ENCODE results near the gene GRIK2. TPM values are rescaled to one million over a fixed set of nuclear protein-coding genes. Genes with fewer than 3 reads are reported as not detected.

Gene GRIK2
- polyA plus RNA-seq, 1 experiment = 12.8 TPM

- CTCF ChIA-PET = no interaction called here
- no peak for TF ChIP-seq CTCF (IDR thresholded peaks at IDR 0.05; ENCODE audit: low read depth, low read length)
- no peak for DNase-seq (ENCODE audit: low read depth, low spot score)
- Histone ChIP-seq H3K27ac (ENCODE audit: low read depth, low read length) (no peak overlapping the region), H3K4me3 (ENCODE audit: low read depth, low read length) (no peak overlapping the region), H3K27me3 (ENCODE audit: control insufficient read depth, insufficient read depth, low read length) (no peaks in the 10 kb centered on the region), H3K9me3 (ENCODE audit: control insufficient read depth, insufficient read depth, low read length) (no peaks in the 10 kb centered on the region)
- POLR2A ChIA-PET = no interaction called here
Observed at GRCh38 chr6:101422251-101422650, 28.7 kb downstream of the GRIK2 start.

- no peak overlapping the region for H3K27ac ChIP-seq (ENCODE audit: low read depth, low read length)
- ChIA-PET CTCF (no interaction called here), POLR2A (no interaction called here)
- no peak for DNase-seq (ENCODE audit: low read depth, low spot score)
- no peaks in the 10 kb centered on the region for H3K9me3 ChIP-seq (ENCODE audit: control insufficient read depth, insufficient read depth, low read length)
- no peak overlapping the region for H3K4me3 ChIP-seq (ENCODE audit: low read depth, low read length)
- no peaks in the 10 kb centered on the region for H3K27me3 ChIP-seq (ENCODE audit: control insufficient read depth, insufficient read depth, low read length)
- TF ChIP-seq CTCF (IDR thresholded peaks at IDR 0.05; ENCODE audit: low read depth, low read length) = no peak
Observed at GRCh38 chr6:101422811-101423210, 29.3 kb downstream of the GRIK2 start.

GRCh38 chr6:101429270-101429669 is 35.8 kb downstream of the GRIK2 start:
- DNase-seq (ENCODE audit: low read depth, low spot score) = no peak
- Histone ChIP-seq H3K27ac (ENCODE audit: low read depth, low read length) (no peak overlapping the region), H3K9me3 (ENCODE audit: control insufficient read depth, insufficient read depth, low read length) (no peaks in the 10 kb centered on the region), H3K27me3 (ENCODE audit: control insufficient read depth, insufficient read depth, low read length) (no peaks in the 10 kb centered on the region), H3K4me3 (ENCODE audit: low read depth, low read length) (no peak overlapping the region)
- ChIA-PET CTCF (no interaction called here), POLR2A (no interaction called here)
- TF ChIP-seq CTCF (IDR thresholded peaks at IDR 0.05; ENCODE audit: low read depth, low read length) = no peak

GRCh38 chr6:101429845-101430244 is 36.3 kb downstream of the GRIK2 start:
- H3K27me3 ChIP-seq (ENCODE audit: control insufficient read depth, insufficient read depth, low read length) = no peaks in the 10 kb centered on the region
- no peak overlapping the region for H3K4me3 ChIP-seq (ENCODE audit: low read depth, low read length)
- H3K27ac ChIP-seq (ENCODE audit: low read depth, low read length) = no peak overlapping the region
- H3K9me3 ChIP-seq (ENCODE audit: control insufficient read depth, insufficient read depth, low read length) = no peaks in the 10 kb centered on the region
- DNase-seq (ENCODE audit: low read depth, low spot score) = no peak
- no peak for TF ChIP-seq CTCF (IDR thresholded peaks at IDR 0.05; ENCODE audit: low read depth, low read length)
- ChIA-PET POLR2A (no interaction called here), CTCF (no interaction called here)

- Histone ChIP-seq H3K27ac (ENCODE audit: low read depth, low read length) (no peak overlapping the region), H3K4me3 (ENCODE audit: low read depth, low read length) (no peak overlapping the region), H3K27me3 (ENCODE audit: control insufficient read depth, insufficient read depth, low read length) (no peaks in the 10 kb centered on the region), H3K9me3 (ENCODE audit: control insufficient read depth, insufficient read depth, low read length) (no peaks in the 10 kb centered on the region)
- TF ChIP-seq CTCF (IDR thresholded peaks at IDR 0.05; ENCODE audit: low read depth, low read length) = no peak
- ChIA-PET POLR2A (no interaction called here), CTCF (no interaction called here)
- no peak for DNase-seq (ENCODE audit: low read depth, low spot score)
Observed at GRCh38 chr6:101433141-101433540, 39.6 kb downstream of the GRIK2 start.
